Right lobe of liver (tissue), 4 donors: Measurements from ENCODE around the gene MED26.

Experiments used
- POLR2A ChIP-seq: fragments of 450-650 bp; IDR thresholded peaks from one replicate; pipeline ENCODE4 v1.6.1; 2017; ENCODE audit warnings: antibody characterized with exemption, mild to moderate bottlenecking
- TF ChIP-seq, protein P1 (sequence below), 4 donors: fragments of 200-600 bp in 3 of 4; fragments of 450-650 bp in 1 of 4; IDR thresholded peaks; one replicate each; pipeline versions ENCODE4 v1.5.1 to v1.8.0; 2016 to 2022; ENCODE audit warnings: antibody characterized with exemption in 4 of 4, mild to moderate bottlenecking in 2 of 4
- donor health status: DM: no; HTN: no; CAD: no.
- donor health status: DM: no; HTN: no; CAD: no.
- donor health status: DM: no; HTN: yes; CAD: no.

GRCh38 chr19:16618248-16618647, 9.8 kb downstream of the MED26 start:
- TF ChIP-seq, protein P1, sequence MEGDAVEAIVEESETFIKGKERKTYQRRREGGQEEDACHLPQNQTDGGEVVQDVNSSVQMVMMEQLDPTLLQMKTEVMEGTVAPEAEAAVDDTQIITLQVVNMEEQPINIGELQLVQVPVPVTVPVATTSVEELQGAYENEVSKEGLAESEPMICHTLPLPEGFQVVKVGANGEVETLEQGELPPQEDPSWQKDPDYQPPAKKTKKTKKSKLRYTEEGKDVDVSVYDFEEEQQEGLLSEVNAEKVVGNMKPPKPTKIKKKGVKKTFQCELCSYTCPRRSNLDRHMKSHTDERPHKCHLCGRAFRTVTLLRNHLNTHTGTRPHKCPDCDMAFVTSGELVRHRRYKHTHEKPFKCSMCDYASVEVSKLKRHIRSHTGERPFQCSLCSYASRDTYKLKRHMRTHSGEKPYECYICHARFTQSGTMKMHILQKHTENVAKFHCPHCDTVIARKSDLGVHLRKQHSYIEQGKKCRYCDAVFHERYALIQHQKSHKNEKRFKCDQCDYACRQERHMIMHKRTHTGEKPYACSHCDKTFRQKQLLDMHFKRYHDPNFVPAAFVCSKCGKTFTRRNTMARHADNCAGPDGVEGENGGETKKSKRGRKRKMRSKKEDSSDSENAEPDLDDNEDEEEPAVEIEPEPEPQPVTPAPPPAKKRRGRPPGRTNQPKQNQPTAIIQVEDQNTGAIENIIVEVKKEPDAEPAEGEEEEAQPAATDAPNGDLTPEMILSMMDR (IDR thresholded peaks at IDR 0.05), result no peak
- no peak for TF ChIP-seq POLR2A
